Activated T-cell treated with anti-CD3 and anti-CD28 coated beads, Interleukin-2, amount 50 U/mL, for 1 hour (primary cell): ENCODE measurements around the gene PRKCI.
"Not testable (repeated sequence)": the region's sequence is repeated elsewhere in the genome, so short reads cannot be mapped to it uniquely, and the experiment has no call there.

Experiments used
- DNase-seq: peaks from one replicate; pipeline ENCODE4 v3.0.0-alpha.2; 2020

The PRKCI gene

DNA sequence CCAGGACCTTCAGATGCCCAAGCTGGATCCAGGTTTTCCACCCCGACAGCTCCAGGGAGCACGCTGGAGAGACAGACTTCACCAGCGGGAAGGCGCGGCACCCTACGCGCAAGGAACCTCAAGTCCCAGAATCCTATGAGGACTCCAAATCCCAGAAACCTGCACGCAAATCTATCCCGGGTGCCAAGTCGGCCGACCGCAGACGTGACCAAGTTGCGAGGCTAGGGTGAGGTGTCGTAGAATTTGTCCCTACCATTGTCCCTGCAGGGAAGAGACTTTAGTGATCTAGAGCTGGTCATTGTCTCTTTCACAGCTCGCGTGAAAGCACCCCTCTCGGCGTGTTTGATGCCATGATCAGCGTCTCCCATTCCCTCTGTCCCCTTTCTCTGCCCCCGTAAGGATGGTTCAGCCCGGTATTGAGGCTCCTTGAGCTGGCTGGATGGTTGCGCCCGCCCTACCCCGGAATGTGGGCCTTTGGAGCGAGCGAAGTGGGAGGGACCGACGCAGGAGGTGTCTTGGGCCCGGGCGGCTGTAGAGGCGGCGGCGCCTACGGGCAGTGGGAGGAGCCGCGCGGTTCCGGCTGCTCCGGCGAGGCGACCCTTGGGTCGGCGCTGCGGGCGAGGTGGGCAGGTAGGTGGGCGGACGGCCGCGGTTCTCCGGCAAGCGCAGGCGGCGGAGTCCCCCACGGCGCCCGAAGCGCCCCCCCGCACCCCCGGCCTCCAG, at the start of gene PRKCI:
Gene PRKCI (plus strand): TSS at position 501 of the 723 bp plus-strand sequence. CDS start 246 bp downstream, outside the sequence.
- DNase-seq, result peak; percentile 85

DNA sequence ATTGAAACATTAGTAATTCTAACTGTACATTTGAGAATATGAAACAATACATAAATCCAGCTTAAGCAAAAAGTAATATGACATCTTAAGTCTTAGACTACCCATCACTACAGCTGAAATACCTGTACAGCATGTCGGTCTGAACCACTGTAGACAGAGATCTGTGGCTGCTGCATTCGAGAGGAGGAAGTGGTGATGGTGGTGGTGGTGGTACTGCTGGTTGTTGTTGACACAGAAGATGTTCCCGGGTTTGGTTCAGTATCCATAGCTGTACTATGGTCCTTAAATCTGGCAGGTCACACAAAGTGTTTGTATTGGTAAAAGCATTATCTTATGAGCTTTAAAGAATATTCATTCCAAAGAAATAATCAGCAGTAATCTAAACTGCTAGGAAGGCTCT, 43.6 kb upstream of the PRKCI start:
- DNase-seq, result peak; percentile 31

DNA sequence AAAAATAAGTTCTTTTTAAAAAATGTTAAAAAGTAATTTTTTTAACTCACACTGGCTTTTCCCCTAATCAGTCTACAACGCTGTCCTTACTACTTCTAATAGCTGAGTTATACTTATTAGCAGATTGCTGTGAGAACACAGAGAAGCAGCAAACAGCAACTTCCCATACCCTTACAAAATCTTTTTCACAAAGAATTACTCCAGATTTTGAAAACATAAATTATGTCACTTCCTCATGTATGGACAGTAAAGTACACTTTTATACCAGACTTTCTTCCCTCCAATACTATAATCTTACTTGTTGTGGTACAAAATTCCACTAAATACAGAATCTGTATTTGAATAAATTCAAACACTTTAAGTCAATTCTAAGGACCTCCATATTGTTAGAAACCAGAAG, 42.8 kb upstream of the PRKCI start:
- no peak for DNase-seq

DNA sequence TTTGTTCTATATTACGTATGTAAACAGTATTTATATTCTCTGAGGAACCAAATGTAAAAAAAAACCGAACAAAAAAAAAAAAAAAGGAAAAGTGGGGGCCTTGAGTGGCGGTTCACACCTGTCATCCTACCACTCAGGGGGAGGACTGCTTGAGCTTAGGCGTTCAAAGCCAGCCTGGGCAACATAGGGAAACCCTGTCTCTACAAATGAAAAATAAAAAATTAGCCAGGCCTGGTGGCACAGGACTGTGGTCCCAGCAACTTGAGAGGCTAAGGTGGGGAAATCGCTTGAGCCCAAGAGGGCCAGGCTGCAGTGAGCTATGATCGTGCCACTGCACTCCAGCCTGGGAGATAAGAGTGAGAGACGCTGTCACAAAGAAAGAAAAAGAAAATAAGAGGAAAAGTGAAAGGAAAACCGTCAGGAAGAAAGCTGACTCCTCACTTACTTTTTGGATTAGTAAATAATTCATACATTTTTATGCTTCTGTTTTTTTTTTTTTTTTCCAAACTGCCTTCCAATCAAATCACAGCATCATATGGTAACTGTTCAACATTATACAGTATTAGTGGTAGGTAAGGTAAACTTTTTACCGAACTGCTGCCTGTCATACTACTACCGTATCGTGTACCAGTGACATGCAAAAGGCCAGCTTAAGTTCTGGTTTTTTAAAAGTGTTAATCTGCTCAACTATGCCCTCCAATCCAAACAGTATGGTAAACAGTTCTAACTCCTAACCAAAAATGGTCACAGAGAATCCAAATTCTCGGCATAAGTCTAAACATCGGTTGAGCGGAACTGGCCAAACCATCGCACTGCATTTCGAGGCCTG, 41.9 kb upstream of the PRKCI start:
- peak; percentile 25 for DNase-seq

DNA sequence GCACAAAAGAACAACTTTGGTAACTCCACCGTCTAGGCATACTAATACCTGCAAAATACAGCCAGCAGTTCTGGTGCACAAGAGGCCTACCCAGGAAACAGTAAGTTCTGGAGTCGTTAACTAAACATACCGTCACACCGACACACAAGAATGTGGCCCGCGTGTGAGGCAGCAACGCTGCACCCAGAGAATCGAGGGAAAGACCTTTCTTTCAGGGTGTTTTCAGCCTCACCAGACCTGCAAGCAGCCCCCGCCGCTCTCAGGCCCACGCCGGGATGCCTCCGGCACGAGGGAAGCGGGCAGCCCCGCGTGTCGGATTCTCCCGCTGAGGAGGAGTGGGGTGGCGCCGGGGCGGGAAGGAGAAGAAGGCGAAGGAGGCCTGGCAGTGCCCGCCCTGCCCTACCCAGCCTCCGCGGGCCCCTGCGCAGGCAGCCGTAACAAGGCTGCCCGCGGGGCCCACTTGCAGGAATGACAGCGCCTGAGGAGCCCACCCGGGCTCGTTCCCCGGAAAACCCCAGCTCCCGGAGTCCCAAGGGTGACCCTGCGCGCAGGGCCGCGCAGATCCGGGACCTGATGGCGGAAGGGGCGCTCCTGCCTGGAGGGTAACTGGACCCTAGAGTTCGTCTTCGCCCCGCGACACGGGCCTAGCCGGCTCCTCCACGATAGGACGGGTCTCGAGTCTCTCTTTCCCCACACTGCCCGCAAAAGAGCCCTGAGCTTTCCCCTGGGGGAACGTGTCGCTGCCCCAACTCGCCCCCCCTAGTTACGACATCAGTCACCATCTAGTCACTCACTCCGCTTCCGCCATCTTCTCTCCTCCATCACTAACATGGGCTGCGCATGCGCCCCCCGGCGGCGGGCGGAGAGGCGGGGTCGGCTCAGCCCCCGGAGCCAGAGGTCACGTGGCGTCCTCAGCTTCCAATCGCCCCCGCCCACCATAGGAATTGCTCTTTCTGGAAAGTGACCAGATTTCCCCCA, 41.0 kb upstream of the PRKCI start, which contains the start of gene PHC3:
Gene PHC3 (minus strand): TSS at position 826 of the 978 bp plus-strand sequence. CDS start 18 bp downstream, at position 808.
- peak; percentile 92 for DNase-seq

DNA sequence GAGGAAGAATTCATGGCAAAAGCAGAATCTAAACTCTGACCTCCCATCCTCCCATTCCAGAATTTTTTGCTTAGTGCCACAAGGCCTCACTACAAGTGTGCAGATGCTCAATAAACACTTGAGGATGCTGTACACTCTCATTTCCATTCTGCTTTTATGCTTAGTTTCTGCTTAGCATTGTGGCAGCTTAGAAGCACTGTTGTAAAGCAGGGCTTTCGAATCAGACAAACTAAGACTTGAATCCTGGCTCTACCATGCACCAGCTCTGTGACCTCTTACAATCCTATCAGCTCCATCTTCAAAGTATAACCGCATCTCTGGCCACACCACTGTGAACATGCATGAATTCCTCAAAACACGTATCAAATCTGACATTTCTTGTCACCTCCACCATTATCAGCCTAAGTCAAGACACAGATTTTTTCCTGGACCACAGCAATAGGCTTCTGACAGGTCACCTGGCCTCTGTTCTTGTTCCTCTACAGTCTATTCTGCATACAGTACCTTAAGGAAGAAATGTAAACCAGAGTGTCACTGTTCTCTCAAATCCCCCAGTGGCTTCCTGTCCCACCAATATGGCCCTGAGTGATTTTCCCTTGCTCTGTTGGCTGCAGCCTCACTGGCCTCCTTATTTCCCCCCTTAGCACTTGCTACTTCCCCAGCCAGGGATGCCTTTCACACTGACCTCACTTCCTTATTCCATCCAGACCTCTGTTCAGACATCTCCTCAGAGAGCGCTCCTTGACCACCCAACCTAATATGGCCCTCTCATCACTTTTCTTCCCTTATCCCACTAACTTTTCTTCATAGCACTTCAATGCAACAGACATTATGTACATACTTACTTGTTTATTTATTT, 32.6 kb upstream of the PRKCI start:
- DNase-seq, result no peak

DNA sequence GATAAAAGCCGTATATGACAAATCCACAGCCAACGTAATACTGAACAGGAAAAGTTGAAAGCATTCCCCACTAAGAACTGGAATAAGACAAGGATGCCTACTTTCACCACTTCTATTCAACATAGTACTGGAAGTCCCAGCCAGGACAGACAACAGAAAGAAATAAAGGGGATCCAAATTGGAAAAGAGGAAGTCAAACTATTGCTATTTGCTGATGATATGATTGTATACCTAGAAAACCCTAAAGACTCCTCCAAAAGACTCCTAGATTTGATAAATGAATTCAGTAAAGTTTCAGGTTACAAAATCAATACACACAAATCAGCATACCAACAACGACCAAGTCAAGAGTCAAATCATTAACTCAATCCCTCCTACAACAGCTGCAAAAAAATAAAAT, 26.5 kb upstream of the PRKCI start:
- not testable (repeated sequence) for DNase-seq

DNA sequence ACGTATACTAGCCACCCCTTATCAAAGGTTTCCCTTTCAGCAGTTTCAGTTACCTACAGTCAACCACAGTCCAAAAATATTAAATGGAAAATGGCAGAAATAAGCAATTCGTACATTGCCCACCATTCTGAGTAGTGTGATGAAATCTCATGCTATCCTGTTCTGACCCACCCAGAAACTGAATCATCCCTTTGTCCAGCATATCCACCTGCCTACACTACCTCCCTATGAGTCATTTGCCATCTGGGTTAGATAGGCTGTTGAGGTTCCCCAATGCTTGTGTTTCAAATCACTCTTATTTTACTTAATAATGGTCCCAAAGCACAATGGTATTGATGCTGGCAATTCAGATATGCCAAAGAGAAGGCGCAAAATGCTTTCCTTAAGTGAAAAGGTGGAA, 25.4 kb upstream of the PRKCI start:
- no peak for DNase-seq

DNA sequence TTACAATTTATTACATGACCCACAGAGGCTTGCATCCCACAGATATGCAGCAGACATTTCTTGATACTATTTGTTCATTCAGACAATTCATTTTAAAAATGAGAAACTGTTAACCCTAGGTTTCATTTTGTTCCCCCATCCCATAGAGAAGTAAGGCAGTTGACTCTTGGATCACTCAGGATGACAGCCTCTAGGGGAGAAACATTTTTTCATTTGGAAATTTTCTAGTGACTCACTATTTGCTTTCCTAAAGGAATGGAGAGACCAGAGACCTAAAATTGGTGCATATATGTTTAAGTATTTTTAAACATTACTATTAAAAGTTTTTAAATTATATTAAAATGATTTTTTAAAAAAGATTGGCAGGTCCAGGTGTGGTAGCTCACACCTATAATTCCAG, 21.2 kb upstream of the PRKCI start:
- no peak for DNase-seq

DNA sequence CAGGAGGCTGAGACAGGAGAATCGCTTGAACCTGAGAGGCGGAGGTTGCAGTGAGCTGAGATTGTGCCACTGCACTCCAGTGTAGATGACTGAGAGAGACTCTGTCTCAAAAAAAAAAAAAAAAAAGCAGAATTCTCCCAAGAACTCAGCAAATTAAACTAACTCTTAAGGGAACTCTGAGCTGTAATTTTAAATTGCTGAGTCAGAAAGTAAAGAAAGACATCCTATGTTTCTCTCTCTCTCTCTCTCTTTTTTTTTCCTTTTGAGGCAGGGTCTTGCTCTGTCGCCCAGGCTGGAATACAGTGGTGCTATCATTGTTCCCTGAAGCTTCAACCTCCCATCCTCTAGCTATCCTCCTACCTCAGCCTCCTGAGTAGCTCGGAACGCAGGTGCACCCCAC, 20.7 kb upstream of the PRKCI start:
- no peak for DNase-seq

DNA sequence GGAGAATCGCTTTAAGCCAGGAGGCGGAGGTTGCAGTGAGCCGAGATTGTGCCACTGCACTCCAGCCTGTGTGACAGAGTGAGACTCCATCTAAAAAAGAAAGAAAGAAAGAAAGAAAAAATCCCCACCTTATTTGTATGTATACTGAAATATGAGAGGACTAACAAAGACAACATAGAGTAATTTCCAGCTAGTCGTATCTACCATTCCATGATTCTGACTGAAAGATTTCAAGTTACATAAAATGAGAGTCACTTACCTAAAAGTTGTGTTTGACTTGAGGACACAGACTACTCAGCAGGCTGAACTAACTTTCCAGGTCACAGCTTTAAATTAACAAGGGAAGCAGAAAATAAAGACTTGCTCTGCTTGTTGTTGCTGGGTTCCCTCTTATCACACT, 18.8 kb upstream of the PRKCI start:
- DNase-seq, result no peak

DNA sequence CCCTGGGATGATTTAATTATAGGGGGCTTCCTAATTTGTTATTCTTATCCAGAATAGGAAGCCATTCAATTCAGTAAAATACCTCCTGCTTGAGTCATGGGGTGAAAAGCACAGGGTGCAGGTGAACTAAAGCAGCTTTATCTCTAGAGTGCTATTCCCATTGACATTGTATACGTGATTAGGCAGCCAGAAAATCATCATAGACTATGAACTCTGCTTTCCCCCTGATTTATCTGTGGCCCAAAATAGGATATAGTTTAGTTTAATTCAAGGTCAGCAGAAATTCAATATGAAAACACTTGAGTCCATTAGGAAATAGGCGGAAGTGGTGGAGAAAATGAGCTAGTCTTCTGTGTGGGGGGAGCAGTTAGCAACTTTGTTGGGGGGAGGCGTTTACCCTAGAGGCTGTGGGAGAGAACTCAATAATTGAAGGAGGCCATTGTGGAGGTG, 18.2 kb upstream of the PRKCI start:
- no peak for DNase-seq

DNA sequence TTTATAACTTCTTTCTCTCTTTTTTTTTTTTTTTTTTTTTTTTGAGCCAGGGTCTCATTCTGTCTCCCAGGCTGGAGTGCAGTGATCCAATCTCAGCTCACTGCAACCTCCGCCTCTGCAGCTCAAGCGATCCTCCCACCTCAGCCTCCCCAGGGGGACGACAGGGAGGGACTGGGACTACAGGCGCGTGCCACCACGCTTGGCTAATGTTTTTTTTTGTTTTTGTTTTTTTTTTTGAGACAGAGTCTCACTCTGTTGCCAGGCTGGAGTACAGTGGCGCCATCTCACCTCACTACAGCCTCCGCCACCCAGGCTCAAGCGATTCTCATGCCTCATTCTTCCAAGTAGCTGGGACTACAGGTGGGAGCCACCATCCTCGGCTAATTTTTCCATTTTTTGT, 17.7 kb upstream of the PRKCI start:
- no peak for DNase-seq

DNA sequence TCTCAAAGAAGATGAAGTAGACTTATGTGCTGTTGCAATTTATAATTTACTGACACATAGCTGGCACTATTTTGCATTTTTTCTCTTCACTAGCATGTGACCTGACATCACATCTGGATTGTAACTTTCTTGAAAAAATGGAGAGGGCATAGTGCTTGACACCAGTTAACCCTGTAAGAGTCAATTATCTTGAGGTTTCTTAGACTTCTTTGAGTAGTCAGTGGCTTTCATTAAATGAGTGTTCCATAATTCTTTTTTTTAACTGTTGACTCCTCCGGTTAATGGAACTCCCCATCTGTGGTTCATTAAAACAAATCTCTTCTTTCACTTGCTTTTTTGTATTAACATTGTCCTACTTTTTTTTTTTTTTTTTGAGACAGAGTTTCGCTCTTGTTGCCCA, 16.9 kb upstream of the PRKCI start:
- no peak for DNase-seq

DNA sequence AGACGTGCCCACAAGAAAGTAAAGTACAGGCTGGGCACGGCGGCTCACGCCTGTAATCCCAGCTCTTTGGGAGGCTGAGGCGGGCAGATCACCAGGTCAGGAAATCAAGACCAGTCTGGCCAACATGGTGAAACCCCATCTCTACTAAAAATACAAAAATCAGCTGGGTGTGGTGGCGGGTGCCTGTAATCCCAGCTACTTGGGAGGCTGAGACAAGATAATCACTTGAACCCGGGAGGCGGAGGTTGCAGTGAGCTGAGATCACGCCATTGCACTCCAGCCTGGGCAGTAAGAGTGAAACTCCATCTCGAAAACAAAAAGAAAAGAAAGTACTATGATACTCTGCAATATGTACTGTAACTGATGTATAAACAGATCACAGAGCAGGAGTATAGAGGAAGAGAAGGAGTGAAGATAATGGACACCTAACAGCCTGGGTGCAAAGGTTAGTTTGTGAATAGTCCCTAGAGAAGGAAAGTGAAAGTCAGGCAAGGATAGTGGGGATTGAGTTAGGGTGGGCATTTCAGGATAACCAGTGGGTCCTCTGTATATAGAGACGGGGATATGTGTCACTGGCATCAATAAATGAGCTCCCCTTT, 16.0 kb upstream of the PRKCI start:
- DNase-seq, result not testable (repeated sequence)

DNA sequence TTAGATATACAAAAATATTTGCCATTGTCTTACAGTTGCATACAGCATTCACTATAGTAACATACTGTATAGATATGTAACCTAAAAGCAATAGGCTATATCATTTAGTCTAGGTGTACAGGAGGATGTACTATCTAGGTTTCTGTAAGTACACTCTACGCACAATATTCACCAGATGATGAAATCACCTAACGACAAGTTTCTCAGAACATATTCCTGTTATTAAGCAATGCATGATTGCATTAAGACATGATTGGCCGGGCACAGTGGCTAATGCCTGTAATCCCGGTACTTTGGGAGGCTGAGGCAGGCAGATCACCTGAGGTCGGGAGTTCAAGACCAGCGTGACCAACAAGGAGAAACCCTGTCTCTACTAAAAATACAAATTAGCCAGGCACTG, 14.5 kb upstream of the PRKCI start:
- DNase-seq, result no peak

DNA sequence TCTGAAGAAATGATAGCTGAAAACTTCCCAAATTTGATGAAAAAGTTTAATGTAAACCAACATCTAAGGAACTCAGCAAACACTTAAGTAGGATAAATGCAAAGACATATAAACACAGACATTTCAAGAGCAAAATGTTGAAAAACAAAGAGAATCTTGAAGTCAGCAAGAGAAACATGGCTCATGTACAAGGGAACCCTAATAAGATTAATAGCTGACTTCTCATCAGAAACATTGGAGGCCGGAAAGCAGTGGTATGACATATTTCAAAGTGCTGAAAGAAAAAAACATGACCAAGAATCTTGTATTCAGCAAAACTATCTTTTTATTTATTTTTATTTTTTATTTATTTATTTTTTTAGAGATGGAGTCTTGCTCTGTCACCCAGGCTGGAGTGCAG, 10.6 kb upstream of the PRKCI start:
- DNase-seq, result no peak

DNA sequence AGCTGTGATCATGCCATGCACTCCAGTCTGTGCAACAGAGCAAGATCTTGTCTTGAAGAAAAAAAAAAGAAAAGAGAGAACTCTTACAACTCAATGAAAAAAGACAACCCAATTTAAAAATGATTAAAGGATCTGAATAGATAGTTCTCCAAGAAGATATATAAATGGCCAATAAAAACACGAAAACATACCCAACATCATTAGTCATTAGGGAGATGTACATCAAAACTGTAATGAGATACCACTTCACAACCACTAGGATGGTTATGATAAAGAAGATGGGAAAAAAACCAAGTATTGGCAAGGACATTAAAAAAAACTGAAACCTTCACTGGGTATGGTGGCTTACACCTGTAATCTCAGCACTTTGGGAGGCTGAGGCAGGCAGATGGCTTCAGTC, 2.4 kb upstream of the PRKCI start:
- DNase-seq, result no peak

DNA sequence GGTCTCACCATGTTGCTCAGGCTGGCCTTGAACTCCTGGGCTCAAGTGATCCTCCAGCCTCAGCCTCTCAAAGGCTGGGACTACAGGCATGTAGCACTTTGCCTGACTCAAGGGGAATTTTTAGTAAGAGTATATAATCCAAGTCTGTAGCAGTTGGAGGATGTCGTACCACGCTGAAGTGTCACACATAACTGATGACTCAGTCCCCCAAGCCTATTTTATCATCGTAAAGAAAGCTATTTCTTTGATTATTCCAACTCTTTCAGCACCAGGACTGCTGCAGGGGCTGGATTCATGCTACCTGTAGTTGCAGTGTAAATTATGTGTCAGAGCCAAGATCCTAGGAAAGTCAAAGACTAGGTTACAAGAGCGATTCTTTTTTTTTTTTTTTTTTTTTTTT, 1.4 kb upstream of the PRKCI start:
- no peak for DNase-seq

DNA sequence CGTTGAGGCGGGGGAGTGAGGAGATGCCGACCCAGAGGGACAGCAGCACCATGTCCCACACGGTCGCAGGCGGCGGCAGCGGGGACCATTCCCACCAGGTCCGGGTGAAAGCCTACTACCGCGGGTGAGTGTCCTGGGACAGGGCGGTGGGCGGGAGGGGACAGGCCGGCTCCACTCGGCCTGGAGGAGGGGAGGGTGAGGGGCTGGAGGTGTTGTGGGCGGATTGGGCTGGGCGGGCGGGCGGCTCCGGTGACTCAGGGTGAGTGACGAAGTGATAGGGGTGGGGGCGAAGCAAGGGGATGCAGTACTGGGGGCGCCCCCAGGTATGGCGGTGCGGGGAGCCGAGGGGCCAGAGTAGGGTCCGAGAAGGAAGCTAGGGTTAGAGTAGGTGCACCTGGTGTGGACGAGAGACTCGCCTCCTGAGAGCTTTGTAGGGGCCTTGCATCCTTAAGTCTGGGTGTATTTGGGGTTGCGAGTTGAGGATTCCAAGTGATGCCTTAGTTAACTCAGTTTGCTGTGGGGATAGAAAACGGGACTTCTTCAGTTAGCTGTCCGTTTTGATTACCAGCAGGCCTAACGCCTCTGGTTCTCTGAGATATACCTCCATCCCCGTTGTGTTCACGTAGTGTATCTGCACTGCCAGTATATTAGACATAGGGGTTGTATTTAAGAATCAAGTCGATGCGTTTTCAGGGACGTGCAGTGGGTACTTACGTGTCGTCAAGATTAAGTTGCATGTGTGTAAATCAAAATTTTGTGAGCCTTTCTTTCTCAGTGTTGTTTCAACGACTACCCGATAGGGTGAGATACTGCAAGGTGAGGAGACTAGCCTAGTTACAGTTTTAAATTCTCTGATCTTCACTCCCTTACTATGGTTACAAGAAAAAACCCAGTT, 670 bp downstream of the PRKCI start:
- DNase-seq, result no peak
